ENCODE data around the gene LCN15.

DNA sequence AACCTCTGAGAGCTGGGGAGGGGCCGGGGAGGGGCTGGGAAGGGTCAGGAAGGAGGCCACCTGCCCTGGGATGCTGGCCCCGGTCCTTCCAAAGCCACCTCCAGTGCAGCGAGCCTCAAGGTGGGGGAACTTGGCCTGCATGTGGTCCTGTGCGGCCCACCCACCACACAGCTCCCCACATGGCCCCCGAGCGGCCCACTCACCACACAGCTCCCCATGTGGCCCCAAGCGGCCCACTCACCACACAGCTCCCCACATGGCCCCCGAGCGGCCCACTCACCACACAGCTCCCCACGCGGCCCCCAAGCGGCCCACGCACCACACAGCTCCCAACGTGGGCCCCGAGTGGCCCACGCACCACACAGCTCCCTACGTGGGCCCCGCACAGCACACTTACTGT, 19.5 kb downstream of the LCN15 start:
- TF ChIP-seq, protein P1, sequence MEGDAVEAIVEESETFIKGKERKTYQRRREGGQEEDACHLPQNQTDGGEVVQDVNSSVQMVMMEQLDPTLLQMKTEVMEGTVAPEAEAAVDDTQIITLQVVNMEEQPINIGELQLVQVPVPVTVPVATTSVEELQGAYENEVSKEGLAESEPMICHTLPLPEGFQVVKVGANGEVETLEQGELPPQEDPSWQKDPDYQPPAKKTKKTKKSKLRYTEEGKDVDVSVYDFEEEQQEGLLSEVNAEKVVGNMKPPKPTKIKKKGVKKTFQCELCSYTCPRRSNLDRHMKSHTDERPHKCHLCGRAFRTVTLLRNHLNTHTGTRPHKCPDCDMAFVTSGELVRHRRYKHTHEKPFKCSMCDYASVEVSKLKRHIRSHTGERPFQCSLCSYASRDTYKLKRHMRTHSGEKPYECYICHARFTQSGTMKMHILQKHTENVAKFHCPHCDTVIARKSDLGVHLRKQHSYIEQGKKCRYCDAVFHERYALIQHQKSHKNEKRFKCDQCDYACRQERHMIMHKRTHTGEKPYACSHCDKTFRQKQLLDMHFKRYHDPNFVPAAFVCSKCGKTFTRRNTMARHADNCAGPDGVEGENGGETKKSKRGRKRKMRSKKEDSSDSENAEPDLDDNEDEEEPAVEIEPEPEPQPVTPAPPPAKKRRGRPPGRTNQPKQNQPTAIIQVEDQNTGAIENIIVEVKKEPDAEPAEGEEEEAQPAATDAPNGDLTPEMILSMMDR (IDR thresholded peaks at IDR 0.05), result no peak
- TF ChIP-seq POLR2A (IDR thresholded peaks at IDR 0.05), result no peak
